GM19452 (cell line): ENCODE results near the gene KRTAP10-5.
"Not testable (repeated sequence)": the region's sequence is repeated elsewhere in the genome, so short reads cannot be mapped to it uniquely, and the experiment has no call there.

Experiments
- ATAC-seq: cut with Tn5 transposase; IDR thresholded peaks from one replicate; pipeline ENCODE4 v1.9.1; 2021; ENCODE audit not compliant: unreplicated experiment

Gene KRTAP10-5

GRCh38 chr21:44550285-44550684, 30.1 kb downstream of the KRTAP10-5 start:
- not testable (repeated sequence) for ATAC-seq

GRCh38 chr21:44549525-44550211, 30.7 kb downstream of the KRTAP10-5 start:
- no peak for ATAC-seq

- no peak for ATAC-seq
Observed at GRCh38 chr21:44548922-44549321, 31.5 kb downstream of the KRTAP10-5 start.

- no peak for ATAC-seq
Observed at GRCh38 chr21:44548381-44548780, 32.0 kb downstream of the KRTAP10-5 start.

- ATAC-seq: no peak
Observed at GRCh38 chr21:44547656-44548331, 32.6 kb downstream of the KRTAP10-5 start.

GRCh38 chr21:44544566-44544965, 35.8 kb downstream of the KRTAP10-5 start:
- ATAC-seq: no peak

- ATAC-seq: no peak
Observed at GRCh38 chr21:44542716-44543115, 37.7 kb downstream of the KRTAP10-5 start.

- no peak for ATAC-seq
Observed at GRCh38 chr21:44540741-44541288, 39.6 kb downstream of the KRTAP10-5 start.

GRCh38 chr21:44539991-44540666, 40.3 kb downstream of the KRTAP10-5 start, which contains the start of gene KRTAP10-1:
KRTAP10-1 (minus strand) TSS chr21:44540195; CDS start chr21:44540150, 45 bp downstream.
- no peak for ATAC-seq

- ATAC-seq: no peak
Observed at GRCh38 chr21:44539046-44539445, 41.4 kb downstream of the KRTAP10-5 start.

- no peak for ATAC-seq
Observed at GRCh38 chr21:44537930-44538911, 42.2 kb downstream of the KRTAP10-5 start.

GRCh38 chr21:44535963-44536362, 44.4 kb downstream of the KRTAP10-5 start:
- ATAC-seq: no peak

GRCh38 chr21:44534688-44535087, 45.7 kb downstream of the KRTAP10-5 start:
- no peak for ATAC-seq

- ATAC-seq: no peak
Observed at GRCh38 chr21:44533891-44534627, 46.3 kb downstream of the KRTAP10-5 start.

GRCh38 chr21:44533121-44533890, 47.1 kb downstream of the KRTAP10-5 start:
- ATAC-seq: no peak

- ATAC-seq: no peak
Observed at GRCh38 chr21:44532712-44533111, 47.7 kb downstream of the KRTAP10-5 start.

- ATAC-seq: no peak
Observed at GRCh38 chr21:44531606-44532564, 48.5 kb downstream of the KRTAP10-5 start.
